ENCODE measurements around the gene MYL6.
"Not testable (repeated sequence)": the region's sequence is repeated elsewhere in the genome, so short reads cannot be mapped to it uniquely, and the experiment has no call there.

MYL6 gene

GRCh38 chr12:56189099-56189917 is 31.1 kb downstream of the MYL6 start, which contains the start of gene SMARCC2:
Gene SMARCC2 (minus strand): TSS chr12:56189483. CDS start chr12:56189461, 22 bp downstream.
- peak; percentile 78 to 80 for DNase-seq (ENCODE audit: low read depth in 2 of 2)

- DNase-seq (ENCODE audit: low read depth in 2 of 2): peak; percentile 87
Observed at GRCh38 chr12:56189918-56190694, 31.9 kb downstream of the MYL6 start.

- no peak for DNase-seq (ENCODE audit: low read depth in 2 of 2)
Observed at GRCh38 chr12:56190695-56191155, 32.6 kb downstream of the MYL6 start.

DNA sequence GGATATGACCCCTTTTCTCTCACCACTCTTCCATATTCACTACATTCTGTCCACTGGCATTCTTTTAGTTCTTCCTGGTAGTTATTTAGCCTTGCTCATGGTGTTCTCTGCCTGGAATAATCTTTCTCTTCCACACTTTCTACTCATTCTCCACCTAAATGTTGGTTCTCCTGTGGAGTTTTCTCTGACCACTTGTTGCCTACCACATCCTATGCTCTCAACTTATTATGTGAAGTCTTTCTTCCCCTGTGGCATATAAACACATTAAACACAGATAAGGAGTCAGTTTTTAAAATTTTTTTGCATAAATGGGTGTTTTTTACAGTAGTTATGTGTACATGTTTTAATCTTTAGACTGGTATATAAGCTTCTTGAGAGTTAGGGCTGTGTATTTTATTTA is 34.4 kb downstream of the MYL6 start:
- no peak for DNase-seq (ENCODE audit: low read depth in 2 of 2)

DNA sequence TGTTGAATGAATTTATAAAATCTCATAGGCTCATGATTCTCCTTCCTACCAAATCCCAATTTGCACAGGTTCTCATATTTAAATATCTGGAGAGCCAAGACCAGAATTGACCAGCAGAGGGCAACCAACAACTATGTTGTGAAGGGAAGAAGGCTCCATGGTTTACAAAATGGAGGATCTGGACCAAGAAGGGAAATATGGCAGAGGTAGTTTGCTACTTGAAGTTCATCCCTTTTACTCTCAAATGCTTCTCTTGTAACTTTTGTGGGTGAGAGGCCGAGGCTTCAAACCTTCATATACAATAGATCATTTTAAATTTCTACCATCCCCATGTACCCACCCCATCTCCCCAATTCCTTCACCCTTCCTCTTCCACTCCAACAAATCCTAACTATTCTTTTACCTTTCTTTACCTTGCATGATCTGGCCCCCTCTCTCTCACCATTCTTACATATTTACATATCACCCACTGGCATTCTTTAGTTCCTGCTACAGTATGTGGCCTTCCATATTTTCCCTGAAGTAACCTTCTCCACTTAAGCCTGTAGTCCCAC is 34.9 kb downstream of the MYL6 start:
- DNase-seq (ENCODE audit: low read depth in 2 of 2): peak; percentile 62 to 74

GRCh38 chr12:56196818-56197550 is 38.8 kb downstream of the MYL6 start:
- DNase-seq (ENCODE audit: low read depth in 2 of 2): not testable (repeated sequence)

GRCh38 chr12:56197921-56198635 is 39.9 kb downstream of the MYL6 start:
- DNase-seq (ENCODE audit: low read depth in 2 of 2): no peak

DNA sequence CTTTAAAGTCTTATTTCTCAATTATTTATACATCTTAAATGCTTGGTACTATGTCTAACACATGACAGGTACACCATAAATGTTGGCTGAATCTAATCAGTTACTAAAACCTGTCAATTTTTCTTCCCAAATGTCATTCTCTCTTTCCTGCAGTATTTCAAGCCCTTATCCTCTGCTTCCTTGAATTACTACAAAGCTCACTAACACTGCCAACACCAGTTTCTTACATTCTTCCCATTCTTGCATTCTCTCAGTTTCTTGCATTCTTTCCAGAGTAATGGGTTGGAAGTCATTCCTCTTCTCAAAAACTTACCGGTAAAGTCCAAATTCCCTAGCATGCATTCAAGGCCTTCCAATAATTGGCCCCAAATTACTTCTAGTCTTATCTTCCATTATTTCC is 40.7 kb downstream of the MYL6 start:
- no peak for DNase-seq (ENCODE audit: low read depth in 2 of 2)

DNA sequence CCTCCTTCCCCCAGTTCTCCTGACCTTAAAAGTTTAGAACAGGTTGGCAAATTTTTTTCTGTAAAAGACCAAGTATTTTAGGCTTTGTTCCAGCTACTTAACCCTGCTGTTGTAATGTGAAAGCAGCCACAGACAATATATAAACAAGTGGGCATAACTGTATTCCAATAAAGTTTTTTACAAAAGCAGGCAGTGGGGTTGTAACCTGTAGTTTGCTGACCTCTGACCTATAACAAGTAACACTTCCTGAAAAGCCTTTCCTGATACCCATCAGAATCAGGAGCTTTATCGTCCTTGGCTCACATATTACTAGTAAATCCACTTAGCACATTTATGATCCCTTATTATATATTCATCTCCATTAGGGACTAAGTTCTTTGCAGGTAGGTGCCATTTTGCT is 44.2 kb downstream of the MYL6 start:
- DNase-seq (ENCODE audit: low read depth in 2 of 2): no peak

DNA sequence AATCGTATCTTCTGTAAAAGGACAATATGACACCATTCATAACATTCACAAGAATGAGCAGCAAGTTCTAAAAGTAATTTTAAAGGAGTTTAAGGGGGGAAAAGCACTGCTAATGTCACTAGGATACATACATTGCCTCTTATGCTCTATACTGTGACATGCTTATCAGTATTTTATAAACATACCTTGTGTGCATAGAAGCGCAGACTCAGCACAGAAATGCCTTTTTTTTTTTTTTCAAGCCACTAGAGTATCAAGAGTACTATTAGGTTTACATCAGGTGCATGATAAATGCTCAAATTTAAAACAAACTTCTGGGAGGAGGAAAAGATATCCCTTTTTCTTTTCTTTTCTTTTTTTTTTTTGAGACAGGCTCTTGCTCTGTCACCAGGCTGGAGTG is 44.7 kb downstream of the MYL6 start:
- DNase-seq (ENCODE audit: low read depth in 2 of 2): no peak

- no peak for DNase-seq (ENCODE audit: low read depth in 2 of 2)
Observed at GRCh38 chr12:56204275-56204674, 46.1 kb downstream of the MYL6 start.

DNA sequence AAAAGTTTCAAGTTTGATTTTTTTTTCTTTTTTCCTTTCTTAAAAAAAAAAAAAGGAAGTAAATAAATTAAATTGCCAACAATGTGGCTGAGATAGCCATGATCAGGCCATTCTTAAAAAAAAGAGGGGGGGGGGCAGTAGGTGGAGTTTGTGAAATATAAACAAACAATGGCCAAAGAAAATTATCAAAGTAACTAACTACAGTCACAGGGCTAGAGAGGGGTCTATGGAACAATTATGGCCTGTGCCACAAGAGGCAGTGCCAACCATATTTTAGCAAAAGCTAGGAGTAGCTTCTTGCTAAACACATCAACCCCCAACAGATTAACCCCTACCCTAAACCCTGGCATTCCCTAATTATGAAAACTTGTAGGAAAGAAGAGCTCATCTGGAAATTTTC is 47.3 kb downstream of the MYL6 start:
- no peak for DNase-seq (ENCODE audit: low read depth in 2 of 2)

- no peak for DNase-seq (ENCODE audit: low read depth in 2 of 2)
Observed at GRCh38 chr12:56206452-56207166, 48.5 kb downstream of the MYL6 start.

- DNase-seq (ENCODE audit: low read depth in 2 of 2): no peak
Observed at GRCh38 chr12:56208006-56208405, 49.8 kb downstream of the MYL6 start.
